ENCODE data around the gene DNAJB9. TPM values are rescaled to one million over a fixed set of nuclear protein-coding genes. Genes with fewer than 3 reads are reported as not detected.

DNAJB9 gene
- polyA plus RNA-seq, 1 donor from 2014 or later: 29.5 TPM

DNA sequence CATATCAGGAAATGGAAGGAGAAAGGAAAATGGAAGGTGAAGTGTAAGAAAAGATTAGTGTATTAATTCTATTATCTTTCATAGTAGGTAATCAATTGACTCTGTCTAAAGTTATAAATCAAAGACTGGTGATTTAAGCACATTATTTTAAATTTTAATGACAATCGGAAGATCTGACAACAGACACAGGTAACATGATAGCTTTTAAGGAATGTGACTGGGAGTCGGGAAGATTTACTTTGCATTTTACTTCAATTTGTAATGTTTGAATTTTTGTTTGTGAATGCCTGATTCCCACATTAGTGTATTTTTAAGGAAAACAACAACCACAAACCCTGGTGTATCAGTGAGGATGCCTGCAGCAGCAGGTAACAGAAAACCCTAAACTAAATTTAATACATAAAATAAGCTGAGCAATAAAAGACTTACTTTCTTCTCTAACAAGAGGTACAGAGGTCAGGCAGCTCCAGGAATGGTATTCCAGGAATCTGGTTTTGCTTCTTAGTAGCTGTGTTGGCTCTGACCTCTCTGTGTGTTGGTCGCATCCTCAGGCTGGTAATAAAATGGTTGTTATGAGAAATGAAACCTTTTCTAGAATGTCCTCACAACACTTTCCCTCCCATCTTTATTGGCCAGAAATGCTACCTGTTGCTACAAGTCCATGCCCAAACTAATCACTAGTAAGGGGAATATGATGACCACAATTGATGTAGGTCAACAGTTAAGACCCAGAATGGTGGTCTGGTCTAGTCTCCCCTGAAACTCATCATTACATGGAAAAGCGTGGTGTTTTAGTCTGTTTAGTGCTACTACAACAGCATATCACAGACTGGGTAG lies 12.2 kb downstream of the DNAJB9 start:
- peaks cover 8% of the 10 kb centered on the region for H3K36me3 Mint-ChIP-seq

DNA sequence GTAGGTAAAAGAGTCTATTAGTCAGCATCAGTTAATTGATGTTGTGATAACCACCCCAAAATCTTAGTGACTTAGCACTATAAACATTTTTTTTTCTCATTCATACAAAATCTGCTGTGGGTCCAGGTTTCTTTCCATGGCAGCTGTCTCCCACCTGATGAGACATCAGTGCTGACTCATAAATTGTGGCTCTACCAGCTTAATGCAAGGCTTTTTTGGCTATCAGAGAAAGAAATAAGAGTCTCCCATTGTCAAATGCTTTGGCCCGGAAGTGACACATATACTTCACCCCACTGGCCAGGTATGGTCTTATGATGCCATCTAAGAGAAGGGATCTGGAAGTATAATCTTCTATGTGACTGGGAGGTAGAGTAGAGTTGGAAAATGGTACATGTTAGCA lies 14.5 kb downstream of the DNAJB9 start:
- Mint-ChIP-seq H3K36me3 (peaks cover 4% of the 10 kb centered on the region), H3K9me3 (peaks cover 0 to 1% (median 0%) of the 10 kb centered on the region in 3 donors), H3K27me3 (no peaks in the 10 kb centered on the region), H3K4me1 (no peaks in the 10 kb centered on the region), H3K4me3 (no peak overlapping the region), H3K27ac (no peak overlapping the region)

More for the DNA sequence above, 12.2 kb downstream of the DNAJB9 start:
- H3K27ac Mint-ChIP-seq: peak overlapping the region in 1 of 3 donors; percentile 18
- no peak overlapping the region for H3K4me3 Mint-ChIP-seq
- H3K9me3 Mint-ChIP-seq: peaks cover 0 to 3% (median 1%) of the 10 kb centered on the region in 3 donors
- peaks cover 0 to under 1% (median 0%) of the 10 kb centered on the region in 3 donors for H3K4me1 Mint-ChIP-seq
- no peaks in the 10 kb centered on the region for H3K27me3 Mint-ChIP-seq

DNA sequence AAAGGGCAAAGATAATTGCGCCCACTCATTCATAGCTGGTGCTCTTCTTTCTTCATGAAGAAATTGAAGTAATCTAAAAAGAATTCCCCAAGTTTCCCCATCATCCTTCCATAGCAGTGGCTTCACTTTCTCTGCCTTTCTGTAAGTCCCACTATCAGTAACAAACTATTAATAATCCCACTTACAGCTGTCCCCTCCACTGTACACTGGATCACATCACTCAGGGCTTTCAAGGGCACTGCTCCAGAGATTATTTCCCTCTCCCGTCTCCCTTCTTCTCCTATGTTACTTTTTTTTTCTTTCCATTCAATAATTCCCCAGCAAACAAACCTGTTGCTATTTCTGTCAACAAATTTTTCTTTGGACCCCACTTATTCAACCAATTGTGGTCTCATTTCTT lies 16.2 kb downstream of the DNAJB9 start:
- H3K4me3 Mint-ChIP-seq: no peak overlapping the region
- H3K4me1 Mint-ChIP-seq: no peaks in the 10 kb centered on the region
- no peak overlapping the region for H3K27ac Mint-ChIP-seq
- peaks cover 0 to 1% (median 0%) of the 10 kb centered on the region in 3 donors for H3K9me3 Mint-ChIP-seq
- no peaks in the 10 kb centered on the region for H3K27me3 Mint-ChIP-seq
- peaks cover 9% of the 10 kb centered on the region for H3K36me3 Mint-ChIP-seq

DNA sequence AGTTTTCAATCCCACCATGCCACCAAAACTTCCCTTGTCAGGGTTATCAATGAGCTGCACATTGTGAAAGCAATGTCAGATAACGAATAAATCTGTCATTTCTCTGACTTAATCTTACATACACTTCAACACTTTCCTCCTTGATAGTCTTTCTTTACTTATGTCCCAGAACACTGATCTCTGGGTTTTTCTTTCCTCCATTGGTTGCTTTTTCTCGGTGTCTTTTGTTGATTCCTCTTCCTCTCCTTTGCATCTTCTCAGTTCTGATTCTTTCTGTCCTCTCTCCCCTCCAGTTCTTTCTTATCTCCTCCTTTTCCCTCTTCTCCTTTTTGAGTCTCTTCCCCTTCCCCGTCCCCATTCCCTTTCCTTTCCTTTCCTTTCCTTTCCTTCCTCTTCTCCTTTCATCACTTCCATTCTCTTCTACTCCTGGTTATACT lies 16.6 kb downstream of the DNAJB9 start:
- Mint-ChIP-seq H3K4me1 (no peaks in the 10 kb centered on the region), H3K27me3 (no peaks in the 10 kb centered on the region), H3K36me3 (peaks cover 9% of the 10 kb centered on the region), H3K4me3 (no peak overlapping the region), H3K9me3 (peaks cover 0 to 1% (median 0%) of the 10 kb centered on the region in 3 donors), H3K27ac (no peak overlapping the region)

DNA sequence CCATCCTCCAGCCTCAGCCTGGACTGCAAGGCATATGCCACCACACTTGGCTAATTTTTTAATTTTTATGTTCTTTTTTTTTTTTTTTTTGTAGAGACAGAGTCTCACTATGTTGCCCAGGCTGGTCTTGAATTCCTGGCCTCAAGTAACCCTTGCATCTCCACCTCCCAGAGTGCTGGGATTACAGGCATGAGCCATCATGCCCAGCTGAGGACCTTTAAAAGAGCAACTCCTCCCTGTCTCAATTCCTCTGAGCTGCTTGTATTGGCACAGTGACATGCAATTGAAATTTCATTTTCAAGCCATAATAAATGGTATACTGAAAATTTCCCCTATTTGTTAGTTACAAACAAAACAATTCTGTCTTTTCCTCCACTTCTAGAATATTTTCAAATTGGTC lies 19.5 kb downstream of the DNAJB9 start:
- Mint-ChIP-seq H3K36me3 (peaks cover 9% of the 10 kb centered on the region), H3K27me3 (no peaks in the 10 kb centered on the region), H3K4me1 (peaks cover 0 to 1% (median 0%) of the 10 kb centered on the region in 3 donors), H3K9me3 (peaks cover 0 to 2% (median 0%) of the 10 kb centered on the region in 3 donors), H3K4me3 (no peak overlapping the region), H3K27ac (no peak overlapping the region)

DNA sequence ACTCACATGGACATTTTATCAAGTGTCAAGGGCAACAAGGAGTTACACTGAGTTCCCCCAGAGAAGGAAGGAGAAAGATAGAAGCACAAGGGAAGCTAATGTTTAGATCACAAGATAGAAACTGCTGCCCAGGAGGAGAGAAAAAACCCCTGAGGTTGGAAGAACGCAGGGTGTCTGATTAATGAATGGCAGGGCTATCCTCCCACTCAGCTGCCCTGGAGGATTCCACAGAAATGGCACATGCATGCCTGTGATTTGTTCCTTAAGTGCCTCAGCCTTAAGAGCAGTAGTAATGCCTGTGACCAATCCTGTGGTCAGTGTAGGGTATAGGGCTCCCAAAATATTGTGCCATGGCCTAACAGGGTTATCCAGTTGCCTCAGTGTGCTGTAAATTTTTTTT lies 20.2 kb downstream of the DNAJB9 start:
- peaks cover 9% of the 10 kb centered on the region for H3K36me3 Mint-ChIP-seq
- H3K27me3 Mint-ChIP-seq: no peaks in the 10 kb centered on the region
- H3K27ac Mint-ChIP-seq: no peak overlapping the region
- H3K9me3 Mint-ChIP-seq: peaks cover 0 to 2% (median 0%) of the 10 kb centered on the region in 3 donors
- peaks cover 0 to 1% (median 0%) of the 10 kb centered on the region in 3 donors for H3K4me1 Mint-ChIP-seq
- no peak overlapping the region for H3K4me3 Mint-ChIP-seq

DNA sequence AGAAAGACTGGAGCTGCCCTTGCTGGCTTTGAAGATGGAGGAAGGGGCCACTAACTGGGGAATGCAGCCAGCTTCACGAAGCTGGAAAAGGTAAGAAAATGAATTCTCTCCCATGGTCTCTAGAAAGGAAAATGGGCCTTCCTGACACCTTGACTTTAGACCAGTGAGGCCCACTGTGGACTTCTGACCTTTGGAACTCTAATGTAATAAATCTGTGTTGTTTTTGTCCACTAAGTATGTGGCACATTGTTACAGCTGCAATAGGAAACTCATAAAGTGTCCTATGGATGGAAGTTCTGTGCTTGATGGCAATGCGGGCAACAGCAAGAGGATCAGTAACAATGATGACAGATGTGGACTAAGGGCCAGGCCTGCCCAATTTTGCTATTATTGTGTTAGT lies 20.9 kb downstream of the DNAJB9 start:
- Mint-ChIP-seq H3K4me1 (peaks cover 0 to 1% (median 0%) of the 10 kb centered on the region in 3 donors), H3K27me3 (no peaks in the 10 kb centered on the region), H3K9me3 (peaks cover 0 to 2% (median 0%) of the 10 kb centered on the region in 3 donors), H3K27ac (no peak overlapping the region), H3K36me3 (peaks cover 9% of the 10 kb centered on the region), H3K4me3 (no peak overlapping the region)

DNA sequence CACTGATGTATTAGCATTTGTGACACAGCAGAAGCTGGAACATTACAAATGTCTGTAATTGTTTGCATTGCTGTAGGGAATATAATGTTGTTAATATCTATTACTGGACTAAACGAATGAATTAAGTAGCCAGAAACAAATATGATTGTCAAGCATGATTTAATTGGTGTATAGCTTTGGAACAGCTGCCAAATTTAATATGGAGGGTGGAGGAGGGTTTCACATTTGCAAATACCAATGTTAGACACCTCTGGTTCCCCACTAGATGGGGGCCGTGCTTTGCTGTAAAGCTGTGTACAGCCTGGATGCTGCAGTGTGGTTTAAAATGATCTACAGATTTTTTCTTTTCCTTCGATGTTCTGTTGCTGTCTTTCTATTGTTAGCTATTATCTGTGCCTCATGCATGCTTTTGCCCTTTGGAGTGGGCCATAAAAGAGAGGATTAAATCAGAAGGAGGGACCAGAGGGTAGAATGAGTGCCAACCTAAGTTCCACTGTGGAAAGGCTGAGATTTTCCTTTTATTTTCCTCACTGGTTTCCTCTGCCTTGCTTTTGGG lies 23.1 kb downstream of the DNAJB9 start:
- peaks cover 0 to 1% (median 0%) of the 10 kb centered on the region in 3 donors for H3K4me1 Mint-ChIP-seq
- H3K27ac Mint-ChIP-seq: no peak overlapping the region
- H3K9me3 Mint-ChIP-seq: peaks cover 0 to 2% (median 0%) of the 10 kb centered on the region in 3 donors
- H3K4me3 Mint-ChIP-seq: no peak overlapping the region
- peaks cover 11% of the 10 kb centered on the region for H3K36me3 Mint-ChIP-seq
- no peaks in the 10 kb centered on the region for H3K27me3 Mint-ChIP-seq

DNA sequence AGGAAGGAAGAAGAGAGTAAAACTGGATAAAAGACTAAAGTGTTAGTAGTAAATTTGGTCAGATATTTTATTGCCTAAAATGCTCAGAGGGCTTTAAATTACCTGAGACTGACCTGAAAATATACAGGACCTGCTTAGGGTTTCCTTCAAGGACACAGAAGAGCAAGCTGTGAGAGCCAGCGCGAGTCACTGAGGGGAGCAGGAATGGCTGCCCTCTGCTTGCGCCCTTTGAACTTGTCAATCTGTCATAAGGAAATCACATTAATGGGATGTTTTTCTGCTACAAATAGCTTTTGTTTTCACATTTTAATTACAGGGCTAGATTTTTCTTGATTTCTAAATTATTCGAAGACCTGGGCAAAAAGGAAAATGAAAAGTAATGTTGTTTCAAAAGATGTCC lies 26.9 kb downstream of the DNAJB9 start:
- peaks cover 2% of the 10 kb centered on the region for H3K36me3 Mint-ChIP-seq
- H3K4me3 Mint-ChIP-seq: no peak overlapping the region
- H3K27ac Mint-ChIP-seq: no peak overlapping the region
- H3K9me3 Mint-ChIP-seq: peaks cover 0 to 2% (median 0%) of the 10 kb centered on the region in 3 donors
- peaks cover 0 to 1% (median 0%) of the 10 kb centered on the region in 3 donors for H3K4me1 Mint-ChIP-seq
- H3K27me3 Mint-ChIP-seq: peaks cover 6% of the 10 kb centered on the region

DNA sequence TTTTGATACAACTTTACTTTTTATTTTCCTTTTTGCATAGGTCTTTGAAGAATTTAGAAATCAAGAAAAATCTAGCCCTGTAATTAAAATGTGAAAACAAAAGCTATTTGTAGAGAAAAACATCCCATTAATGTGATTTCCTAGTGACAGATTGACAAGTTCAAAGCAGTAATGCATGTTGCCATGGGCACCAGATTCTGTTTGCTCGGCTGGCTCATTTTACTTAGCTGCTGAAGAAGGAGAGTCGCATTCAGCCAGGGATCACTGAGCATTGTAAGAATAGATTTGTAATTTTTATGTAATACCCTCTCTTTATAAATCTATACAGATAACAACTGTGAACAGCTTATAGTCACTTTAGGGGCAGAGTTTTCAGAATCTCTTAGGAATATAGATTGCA lies 28.5 kb downstream of the DNAJB9 start:
- H3K4me1 Mint-ChIP-seq: peaks cover 0 to 1% (median under 1%) of the 10 kb centered on the region in 3 donors
- no peak overlapping the region for H3K4me3 Mint-ChIP-seq
- no peaks in the 10 kb centered on the region for H3K9me3 Mint-ChIP-seq
- H3K27ac Mint-ChIP-seq: no peak overlapping the region
- peaks cover 6% of the 10 kb centered on the region for H3K27me3 Mint-ChIP-seq
- H3K36me3 Mint-ChIP-seq: peaks cover 2% of the 10 kb centered on the region

DNA sequence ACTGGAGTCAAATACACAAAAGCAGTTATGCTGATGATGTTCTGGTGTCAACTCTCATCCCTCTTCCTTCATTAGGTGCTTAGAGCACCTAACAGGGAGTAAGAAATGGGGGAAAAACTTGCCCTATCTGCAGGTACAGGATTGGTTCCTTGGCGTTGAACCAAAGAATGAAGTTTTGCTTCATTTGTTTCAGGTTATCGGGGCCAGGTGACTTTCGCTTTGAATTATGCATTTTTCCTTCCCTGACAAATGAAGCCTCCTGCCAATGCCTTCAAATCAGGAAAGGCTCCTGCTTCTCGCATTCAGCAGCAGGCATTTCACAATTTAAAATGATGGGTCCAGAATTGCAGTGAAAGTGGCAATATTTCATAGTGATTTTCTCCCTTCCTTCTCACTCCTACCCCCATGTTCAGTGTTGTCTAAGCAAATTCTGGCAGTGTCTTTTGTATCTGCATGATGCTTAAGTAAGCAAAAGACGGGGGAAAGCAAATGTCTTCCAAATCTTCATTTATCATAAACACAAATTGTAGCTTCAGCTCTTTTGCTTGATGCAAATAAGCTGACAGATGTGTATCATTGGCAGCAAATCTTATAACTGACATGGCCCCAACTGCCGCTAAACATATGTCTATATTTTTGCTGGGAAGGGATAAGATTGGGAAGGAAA lies 29.4 kb downstream of the DNAJB9 start:
- Mint-ChIP-seq H3K4me3 (no peak overlapping the region), H3K27me3 (peaks cover 6% of the 10 kb centered on the region), H3K4me1 (peaks cover 0 to 1% (median 0%) of the 10 kb centered on the region in 3 donors), H3K9me3 (no peaks in the 10 kb centered on the region), H3K36me3 (peaks cover 2% of the 10 kb centered on the region), H3K27ac (no peak overlapping the region)

DNA sequence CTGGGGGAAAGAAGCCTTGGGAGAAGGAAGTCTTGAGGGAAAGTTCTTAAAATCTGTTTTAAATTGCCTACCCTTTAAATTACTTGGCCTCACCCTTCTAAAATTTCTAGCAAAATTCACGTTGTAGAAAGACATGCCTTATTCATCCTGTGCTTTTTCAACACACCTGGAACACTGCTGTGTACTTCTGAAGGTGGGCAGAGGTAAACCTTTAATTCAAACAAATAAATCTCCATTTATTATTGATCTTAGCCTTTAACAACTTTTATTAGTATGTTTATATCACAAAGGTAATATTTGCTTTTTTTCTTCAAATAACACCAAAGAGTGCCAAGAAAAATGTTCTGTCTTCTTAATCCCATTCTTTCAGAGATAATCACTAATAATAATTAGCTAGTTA lies 30.7 kb downstream of the DNAJB9 start:
- peaks cover 6% of the 10 kb centered on the region for H3K27me3 Mint-ChIP-seq
- H3K9me3 Mint-ChIP-seq: no peaks in the 10 kb centered on the region
- H3K36me3 Mint-ChIP-seq: peaks cover 2% of the 10 kb centered on the region
- no peak overlapping the region for H3K27ac Mint-ChIP-seq
- H3K4me3 Mint-ChIP-seq: no peak overlapping the region
- peaks cover 0 to 1% (median 0%) of the 10 kb centered on the region in 3 donors for H3K4me1 Mint-ChIP-seq

DNA sequence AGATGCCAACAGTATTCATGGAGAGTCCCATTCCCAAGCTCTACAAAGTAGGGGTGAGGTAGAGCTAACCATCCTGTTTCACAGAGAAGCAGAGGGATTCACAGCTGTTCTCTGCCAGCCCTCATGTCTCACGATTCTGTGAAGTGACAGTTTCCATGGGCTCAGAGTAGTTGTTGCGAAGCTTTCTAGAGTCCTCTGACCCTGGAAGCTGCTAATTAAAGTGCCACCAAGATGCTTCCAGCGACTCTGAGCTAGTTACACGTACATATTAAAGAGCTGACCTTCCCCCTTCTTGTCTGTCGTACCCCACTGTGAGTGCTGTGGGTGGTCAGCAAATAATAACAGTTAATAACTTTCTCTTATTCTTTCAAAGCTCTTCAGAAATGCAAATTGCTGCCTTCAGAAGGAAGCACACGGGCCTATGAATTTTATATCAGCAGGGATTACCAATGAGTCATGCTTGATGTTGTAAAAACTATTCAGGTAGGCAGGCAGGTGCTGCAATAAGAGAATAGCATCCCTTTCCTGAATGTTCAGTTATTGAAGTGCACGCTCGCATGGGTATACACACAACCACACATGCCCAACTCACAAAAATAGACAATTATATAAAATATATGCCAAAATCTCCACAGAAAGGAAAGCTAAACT lies 34.1 kb downstream of the DNAJB9 start:
- Mint-ChIP-seq H3K9me3 (no peaks in the 10 kb centered on the region), H3K27me3 (peaks cover 4% of the 10 kb centered on the region), H3K4me1 (peaks cover 0 to 1% (median 0%) of the 10 kb centered on the region in 3 donors), H3K36me3 (peaks cover 1% of the 10 kb centered on the region), H3K27ac (no peak overlapping the region), H3K4me3 (no peak overlapping the region)

DNA sequence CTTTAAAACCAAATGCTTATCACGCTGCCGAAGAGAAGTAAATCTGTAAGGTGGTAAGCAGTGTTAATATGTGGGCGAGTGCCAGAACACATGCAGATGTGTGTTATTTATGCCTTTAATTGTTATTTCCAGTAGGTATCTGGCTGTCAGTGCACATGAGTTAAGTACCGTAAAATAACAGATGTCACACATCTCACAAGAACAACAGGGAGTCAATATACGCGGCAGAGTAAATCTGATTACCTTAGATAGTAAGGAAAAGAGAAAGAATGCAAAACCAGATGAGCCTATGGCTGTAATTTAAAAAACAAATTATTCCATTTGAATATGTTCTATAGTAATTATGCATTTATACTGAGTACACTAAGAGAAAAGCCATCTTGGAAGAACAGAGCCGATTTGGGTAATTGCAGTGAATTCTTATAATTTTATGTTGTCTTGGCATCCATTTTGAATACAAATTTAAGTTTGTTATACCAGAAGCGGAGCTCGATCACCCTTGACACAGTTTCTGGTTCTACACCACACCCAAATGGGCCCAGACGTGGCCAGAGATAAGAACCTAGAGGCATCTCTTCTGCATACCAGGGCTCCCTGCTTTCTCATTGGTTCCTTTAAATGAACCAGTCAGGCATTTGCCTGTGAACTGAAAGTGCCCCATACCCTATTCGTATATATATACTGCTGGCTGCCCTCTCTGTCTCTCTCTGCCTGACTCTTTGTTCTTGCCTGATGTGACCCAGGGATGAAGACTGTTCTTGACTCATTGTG lies 34.8 kb downstream of the DNAJB9 start:
- Mint-ChIP-seq H3K27me3 (no peaks in the 10 kb centered on the region), H3K4me3 (peak overlapping the region in 1 of 4 donors; percentile 5), H3K9me3 (no peaks in the 10 kb centered on the region)

More for the DNA sequence above, 34.8 kb downstream of the DNAJB9 start:
- H3K27ac Mint-ChIP-seq: no peak overlapping the region
- H3K36me3 Mint-ChIP-seq: peaks cover 1% of the 10 kb centered on the region
- H3K4me1 Mint-ChIP-seq: peaks cover 0 to 1% (median 0%) of the 10 kb centered on the region in 3 donors
